NT2/D1 (cell line): ENCODE data around the gene ATOSA.

Experiments
- DNase-seq: peaks from one replicate; pipeline ENCODE4 v3.0.0-alpha.2; 2011; ENCODE audit warnings: low read depth, low spot score
- H3K27me3 ChIP-seq: 2 replicates; pipeline ENCODE4 v1.6.0; 2011; ENCODE audit warnings: mild to moderate bottlenecking; ENCODE audit not compliant: insufficient read length, insufficient read depth
- H3K36me3 ChIP-seq: 2 replicates; pipeline ENCODE4 v1.6.1; 2011; ENCODE audit warnings: mild to moderate bottlenecking, low read length, mixed read lengths; ENCODE audit not compliant: insufficient read depth, insufficient read length
- H3K4me1 ChIP-seq: 2 replicates; pipeline ENCODE4 v1.5.1; 2011; ENCODE audit not compliant: insufficient read depth, insufficient read length
- H3K4me3 ChIP-seq: 2 replicates; pipeline ENCODE4 v1.5.1; 2011; ENCODE audit warnings: low read depth; ENCODE audit not compliant: insufficient read length
- H3K9ac ChIP-seq: 2 replicates; pipeline ENCODE4 v1.6.0; 2011; ENCODE audit warnings: low read depth; ENCODE audit not compliant: insufficient read length
- H3K9me3 ChIP-seq: 2 replicates; pipeline ENCODE4 v1.5.1; 2011; ENCODE audit warnings: mild to moderate bottlenecking, low read length; ENCODE audit not compliant: insufficient read depth
- SUZ12 ChIP-seq: IDR thresholded peaks from 2 replicates; pipeline ENCODE4 v1.6.1; 2011; ENCODE audit not compliant: insufficient read length, insufficient read depth; ENCODE audit errors: extremely low read depth
- YY1 ChIP-seq: IDR thresholded peaks from 2 replicates; pipeline ENCODE4 v1.6.1; 2011; ENCODE audit not compliant: insufficient read length, insufficient read depth
- ZNF274 ChIP-seq: IDR thresholded peaks from 2 replicates; pipeline ENCODE4 v1.6.1; 2011; ENCODE audit warnings: mild to moderate bottlenecking, low read depth, low read length

The ATOSA gene

DNA sequence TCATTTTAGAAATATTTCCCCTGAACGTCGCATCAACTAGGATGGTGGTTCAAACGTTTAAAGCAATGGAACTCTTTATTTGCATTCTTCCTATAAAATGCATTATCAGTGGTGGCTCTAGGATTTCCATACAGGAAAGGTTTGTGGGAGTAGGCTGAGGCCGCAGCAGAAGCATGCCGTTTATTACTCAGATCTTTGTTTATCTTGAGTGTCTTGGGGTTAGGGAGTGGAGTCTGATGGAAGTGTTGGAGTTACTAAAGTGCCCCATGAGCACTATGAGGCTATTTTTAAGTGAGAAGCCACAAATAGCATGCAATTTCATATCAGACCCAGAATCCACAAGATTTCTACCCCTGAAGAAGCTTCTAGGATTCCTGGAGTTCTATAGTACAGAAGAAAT, 26.2 kb downstream of the ATOSA start:
- no peak for DNase-seq
- peaks cover 2% of the 10 kb centered on the region for H3K4me1 ChIP-seq
- H3K36me3 ChIP-seq, result no peaks in the 10 kb centered on the region
- H3K4me3 ChIP-seq, result no peak overlapping the region
- no peaks in the 10 kb centered on the region for H3K27me3 ChIP-seq
- no peaks in the 10 kb centered on the region for H3K9me3 ChIP-seq
- no peak overlapping the region for H3K9ac ChIP-seq
- no peak for TF ChIP-seq SUZ12
- TF ChIP-seq ZNF274, result no peak
- TF ChIP-seq YY1, result no peak

DNA sequence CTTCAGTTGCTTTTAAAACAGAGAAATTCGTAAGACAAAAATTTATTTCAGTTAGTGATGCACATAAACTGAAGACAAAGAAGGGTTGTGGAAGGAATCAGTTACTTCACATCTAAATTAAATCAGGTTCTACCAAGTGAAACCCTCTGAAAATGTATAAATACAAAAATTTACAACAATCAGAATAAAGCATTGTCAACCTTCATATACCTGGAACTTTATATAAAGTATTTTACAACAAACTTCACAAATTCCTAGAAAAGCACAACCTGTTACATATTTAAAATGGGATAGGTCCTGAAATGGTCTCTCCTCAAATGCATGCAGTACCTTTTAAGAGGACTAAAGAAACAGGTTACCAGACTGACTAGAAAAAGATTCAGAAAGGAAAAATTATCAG, 26.9 kb downstream of the ATOSA start:
- no peak for DNase-seq
- Histone ChIP-seq H3K9ac (no peak overlapping the region), H3K4me1 (peaks cover 2% of the 10 kb centered on the region), H3K9me3 (no peaks in the 10 kb centered on the region), H3K36me3 (no peaks in the 10 kb centered on the region), H3K27me3 (no peaks in the 10 kb centered on the region), H3K4me3 (no peak overlapping the region)
- no peak for TF ChIP-seq ZNF274
- no peak for TF ChIP-seq YY1
- TF ChIP-seq SUZ12, result no peak

DNA sequence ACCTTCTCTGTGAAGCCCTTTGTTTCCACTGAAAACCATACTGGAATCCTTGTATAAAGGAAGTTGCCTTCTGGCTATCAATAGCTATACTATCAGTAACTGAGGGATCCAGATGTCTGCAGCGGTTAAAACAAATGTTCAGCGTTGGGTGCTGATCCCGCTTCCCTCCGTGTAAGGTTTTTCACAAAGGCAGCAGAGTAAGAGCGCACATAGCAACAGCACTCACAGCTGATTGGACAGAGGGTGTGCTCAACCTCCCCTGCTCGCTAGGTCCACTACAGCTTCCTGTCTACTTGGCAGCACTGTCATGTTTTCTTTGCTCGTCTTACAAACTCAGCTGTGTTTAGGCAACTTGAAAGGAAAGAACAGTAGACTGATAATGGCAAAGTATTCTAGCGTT, 27.3 kb downstream of the ATOSA start:
- no peak for DNase-seq
- Histone ChIP-seq H3K4me1 (peaks cover 2% of the 10 kb centered on the region), H3K36me3 (no peaks in the 10 kb centered on the region), H3K9ac (no peak overlapping the region), H3K27me3 (no peaks in the 10 kb centered on the region), H3K4me3 (no peak overlapping the region), H3K9me3 (no peaks in the 10 kb centered on the region)
- TF ChIP-seq YY1, result no peak
- TF ChIP-seq ZNF274, result no peak
- TF ChIP-seq SUZ12, result no peak

DNA sequence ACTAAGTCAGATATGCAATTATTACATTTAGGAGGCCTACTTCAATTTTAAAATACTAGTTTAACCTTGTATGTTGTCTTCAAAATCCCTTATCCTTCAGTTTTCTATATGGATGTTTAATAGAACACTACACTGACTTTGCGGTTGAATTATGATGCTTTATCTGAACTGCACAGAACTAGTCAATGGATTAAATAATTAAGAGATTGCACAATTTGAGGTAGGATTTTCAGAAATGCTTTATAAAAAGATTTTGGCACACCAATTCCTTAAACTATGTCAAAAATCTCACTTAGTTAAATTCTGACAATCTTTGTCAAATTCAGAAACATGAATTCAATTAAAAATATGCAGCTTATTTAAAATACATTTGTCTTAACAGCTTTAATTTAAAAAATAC, 28.1 kb downstream of the ATOSA start:
- Histone ChIP-seq H3K9ac (no peak overlapping the region), H3K36me3 (no peaks in the 10 kb centered on the region), H3K27me3 (no peaks in the 10 kb centered on the region), H3K9me3 (no peaks in the 10 kb centered on the region), H3K4me3 (no peak overlapping the region), H3K4me1 (peaks cover 2% of the 10 kb centered on the region)
- no peak for DNase-seq
- TF ChIP-seq ZNF274 (no peak), SUZ12 (no peak), YY1 (no peak)

DNA sequence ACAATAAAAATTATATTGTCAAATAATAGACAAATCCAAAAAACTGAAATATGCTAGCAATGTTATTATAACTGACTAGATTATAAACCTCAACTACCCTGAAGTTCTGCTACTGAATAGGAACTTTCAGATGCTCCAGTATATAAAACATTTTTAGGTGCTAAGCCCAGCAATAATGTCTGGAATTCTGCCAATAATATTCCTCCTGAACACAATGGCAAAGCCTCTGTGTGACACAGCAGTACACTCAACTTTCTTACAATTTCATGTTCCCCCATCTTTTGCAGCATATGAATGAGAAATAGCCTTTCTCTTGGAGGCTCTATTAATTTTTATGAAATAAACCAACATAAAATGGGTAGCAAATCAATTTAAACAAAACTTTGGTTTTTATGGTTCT, 29.5 kb downstream of the ATOSA start:
- TF ChIP-seq SUZ12 (no peak), YY1 (no peak), ZNF274 (no peak)
- Histone ChIP-seq H3K4me3 (no peak overlapping the region), H3K9me3 (no peaks in the 10 kb centered on the region), H3K27me3 (no peaks in the 10 kb centered on the region), H3K9ac (no peak overlapping the region), H3K36me3 (no peaks in the 10 kb centered on the region), H3K4me1 (peaks cover 2% of the 10 kb centered on the region)
- DNase-seq, result no peak

DNA sequence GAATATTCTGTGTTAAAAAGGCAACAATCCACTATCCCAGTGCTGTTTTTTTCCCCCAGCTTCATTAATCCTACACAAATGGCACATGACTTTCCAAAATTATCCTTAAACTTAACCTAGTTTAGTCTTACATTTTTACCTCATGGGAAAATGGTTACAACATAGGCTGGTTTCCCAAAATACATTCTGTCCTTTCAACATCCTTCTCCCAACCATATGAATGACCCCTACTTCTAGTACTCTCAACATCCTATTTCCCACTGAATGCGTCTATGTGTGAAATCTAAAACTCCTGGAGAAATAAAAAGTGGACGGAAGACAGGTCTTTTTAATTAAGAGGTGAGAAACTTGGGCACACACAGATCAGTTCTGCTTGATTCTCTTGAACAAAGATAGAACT, 33.3 kb downstream of the ATOSA start:
- TF ChIP-seq SUZ12 (no peak), YY1 (no peak), ZNF274 (no peak)

DNA sequence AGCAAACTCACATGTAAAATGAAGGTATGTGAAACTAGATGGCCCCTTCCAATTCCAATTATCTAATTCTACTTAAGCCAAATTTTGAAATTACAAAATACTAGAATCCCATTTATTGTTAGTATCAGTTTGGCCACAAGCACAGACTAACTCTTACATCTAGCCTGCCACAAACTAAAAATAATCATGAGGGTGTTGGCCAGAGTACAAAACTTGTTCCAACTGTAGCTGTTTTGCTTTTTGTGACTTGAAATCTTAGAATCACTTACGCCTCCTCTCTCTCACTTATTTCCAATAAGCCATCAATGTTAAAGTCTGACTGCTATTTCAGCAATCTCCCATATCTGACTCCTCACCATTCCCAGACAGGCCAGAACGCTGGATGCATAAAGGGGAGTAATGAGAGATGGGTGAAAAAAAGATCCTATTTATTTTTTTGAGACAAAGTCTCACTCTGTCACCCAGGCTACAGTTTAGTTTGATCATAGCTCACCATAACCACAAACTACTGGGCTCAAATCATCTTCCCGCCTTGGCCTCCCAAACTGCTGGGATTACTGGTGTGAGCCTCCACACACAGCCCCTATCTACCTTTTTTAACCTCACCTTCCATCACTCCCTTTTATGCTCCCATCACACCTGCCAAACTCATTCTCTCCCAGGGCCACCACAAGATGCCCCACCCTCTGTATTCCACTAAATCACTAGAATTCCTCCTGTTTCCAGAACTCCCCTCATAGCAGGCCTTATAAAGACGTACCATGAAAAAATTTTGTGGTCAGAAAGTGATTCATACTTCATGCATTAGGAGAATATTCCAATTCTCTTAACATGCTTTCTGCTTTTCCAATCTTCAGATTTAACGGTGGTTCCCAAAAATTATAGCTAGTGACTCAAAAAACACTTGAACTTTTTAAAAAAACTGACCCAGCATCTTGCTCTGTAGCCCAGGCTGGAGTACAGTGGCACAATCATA, 36.5 kb downstream of the ATOSA start:
- Histone ChIP-seq H3K27me3 (no peaks in the 10 kb centered on the region), H3K36me3 (no peaks in the 10 kb centered on the region), H3K9ac (no peak overlapping the region), H3K4me3 (no peak overlapping the region), H3K4me1 (no peaks in the 10 kb centered on the region), H3K9me3 (no peaks in the 10 kb centered on the region)
- DNase-seq, result no peak
- TF ChIP-seq YY1 (no peak), ZNF274 (no peak), SUZ12 (no peak)

More for the DNA sequence above, 33.3 kb downstream of the ATOSA start:
- Histone ChIP-seq H3K27me3 (no peaks in the 10 kb centered on the region), H3K4me1 (no peaks in the 10 kb centered on the region), H3K9me3 (no peaks in the 10 kb centered on the region), H3K9ac (no peak overlapping the region), H3K36me3 (no peaks in the 10 kb centered on the region), H3K4me3 (no peak overlapping the region)
- DNase-seq, result no peak
